Coronary artery (tissue), 2 donors: ENCODE measurements around the gene OPA3.

ENCODE experiments used
- DNase-seq: peaks from one replicate; pipeline ENCODE4 v3.0.0-alpha.2; 2017; ENCODE audit warnings: low spot score
- H3K27ac ChIP-seq, 2 donors: fragments of 200-600 bp; sonication (generic); one replicate each; pipeline ENCODE4 v1.5.1; 2016 to 2019
- H3K4me3 ChIP-seq: fragments of 200-600 bp; sonication (generic); 2 replicates; pipeline ENCODE4 v1.5.1; 2016; ENCODE audit warnings: mild to moderate bottlenecking, moderate library complexity
- CTCF ChIP-seq: fragments of 200-600 bp; sonication (generic); IDR thresholded peaks from one replicate; pipeline ENCODE4 v1.5.1; 2019; ENCODE audit warnings: antibody characterized with exemption

The OPA3 gene

GRCh38 chr19:45560686-45561085 is 23.9 kb downstream of the OPA3 start:
- H3K27ac ChIP-seq, result no peak overlapping the region
- no peak for TF ChIP-seq CTCF
- H3K4me3 ChIP-seq, result no peak overlapping the region
- no peak for DNase-seq

DNA sequence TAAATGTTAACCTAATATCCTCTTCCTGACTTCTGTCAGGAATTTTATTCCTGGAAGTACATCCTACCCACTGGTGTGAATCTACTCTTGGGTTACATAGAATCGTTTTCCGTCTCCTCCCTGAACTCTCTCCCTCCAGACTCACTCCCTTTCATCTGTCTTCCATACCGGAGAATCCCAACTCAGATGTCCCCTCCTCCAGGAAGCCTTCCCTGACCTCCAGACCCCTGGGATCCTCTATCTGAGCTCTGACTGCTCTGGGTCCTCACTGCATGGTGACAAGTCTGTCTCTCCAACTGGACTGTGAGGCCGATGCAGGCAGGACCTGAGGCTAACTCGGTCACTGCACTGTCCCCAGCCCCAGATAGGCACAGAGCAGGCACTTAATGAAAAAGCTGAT is 24.6 kb downstream of the OPA3 start:
- H3K4me3 ChIP-seq, result no peak overlapping the region
- H3K27ac ChIP-seq, result no peak overlapping the region
- DNase-seq, result no peak
- TF ChIP-seq CTCF, result no peak

GRCh38 chr19:45558399-45558878 is 26.2 kb downstream of the OPA3 start:
- TF ChIP-seq CTCF, result no peak
- DNase-seq, result no peak
- H3K4me3 ChIP-seq, result no peak overlapping the region
- H3K27ac ChIP-seq, result no peak overlapping the region

- Histone ChIP-seq H3K27ac (no peak overlapping the region), H3K4me3 (no peak overlapping the region)
- DNase-seq, result no peak
- no peak for TF ChIP-seq CTCF
Measured at GRCh38 chr19:45556835-45557234, 27.8 kb downstream of the OPA3 start.

GRCh38 chr19:45554481-45554880 is 30.1 kb downstream of the OPA3 start:
- H3K4me3 ChIP-seq, result no peak overlapping the region
- TF ChIP-seq CTCF, result no peak
- H3K27ac ChIP-seq, result no peak overlapping the region
- DNase-seq, result no peak

DNA sequence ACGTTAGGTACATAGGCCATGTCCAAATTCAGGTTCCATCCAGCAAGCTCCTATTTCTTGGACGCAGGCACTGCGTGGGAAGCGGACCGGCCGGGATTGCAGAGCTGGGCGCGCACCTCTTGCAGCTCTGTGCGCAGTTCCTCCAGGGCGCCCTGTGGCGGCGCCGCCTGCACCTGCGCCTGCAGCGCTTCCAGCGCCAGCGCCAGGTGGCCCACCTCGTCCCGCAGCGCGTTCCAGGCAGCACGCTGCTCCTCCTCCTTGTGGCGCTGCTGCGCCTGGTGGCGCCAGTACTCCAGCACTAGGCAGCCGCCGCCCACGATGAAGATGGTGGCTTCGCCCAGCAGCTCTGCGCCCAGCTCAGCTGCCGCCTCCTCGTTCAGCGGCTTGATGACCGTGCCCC is 31.1 kb downstream of the OPA3 start:
- no peak overlapping the region for H3K27ac ChIP-seq
- no peak overlapping the region for H3K4me3 ChIP-seq
- no peak for DNase-seq
- TF ChIP-seq CTCF, result no peak

- DNase-seq, result no peak
- no peak for TF ChIP-seq CTCF
- H3K27ac ChIP-seq, result peak overlapping the region in 1 of 2 donors; percentile 5
- H3K4me3 ChIP-seq, result no peak overlapping the region
Measured at GRCh38 chr19:45547965-45548609, 36.5 kb downstream of the OPA3 start.
